HL-60 (cell line): ENCODE results near the gene KIF2A.

Experiments used
- DNase-seq, 2 experiments: peaks; one replicate each; pipeline ENCODE4 v3.0.0-alpha.2; 2010 to 2020; ENCODE audit warnings: low read depth in 1 of 2, low spot score in 1 of 2
- H3K27ac ChIP-seq: fragments of 250-450 bp; sonication (Bioruptor Pico); replicated peaks from 2 replicates; pipeline ENCODE4 v1.5.1; 2020; ENCODE audit warnings: mild to moderate bottlenecking, moderate library complexity
- H3K27me3 ChIP-seq: fragments of 250-450 bp; sonication (Bioruptor Pico); 2 replicates; pipeline ENCODE4 v1.5.1; 2021; ENCODE audit warnings: mild to moderate bottlenecking, moderate library complexity; ENCODE audit not compliant: insufficient read depth, poor library complexity, severe bottlenecking
- H3K4me3 ChIP-seq: replicated peaks from 2 replicates; pipeline ENCODE4 v1.5.1; 2011; ENCODE audit warnings: mild to moderate bottlenecking, control low read depth, low read length; ENCODE audit not compliant: insufficient read depth
- GABPA ChIP-seq: IDR thresholded peaks from 2 replicates; pipeline ENCODE4 v1.6.1; 2012; ENCODE audit warnings: low read depth
- POLR2AphosphoS5 ChIP-seq: IDR thresholded peaks from 2 replicates; pipeline ENCODE4 v1.6.1; 2012; ENCODE audit warnings: low read depth
- REST ChIP-seq: IDR thresholded peaks from 2 replicates; pipeline ENCODE4 v1.6.1; 2012; ENCODE audit warnings: low read depth; ENCODE audit not compliant: insufficient replicate concordance
- SPI1 ChIP-seq: IDR thresholded peaks from 2 replicates; pipeline ENCODE4 v1.6.1; 2012; ENCODE audit warnings: low read depth, mild to moderate bottlenecking, borderline replicate concordance
- TF ChIP-seq, protein P1 (sequence below): IDR thresholded peaks from one replicate; pipeline ENCODE4 v1.5.1; 2011; ENCODE audit warnings: low read length, control low read depth, inconsistent platforms; ENCODE audit not compliant: insufficient read depth

The KIF2A gene

GRCh38 chr5:62314213-62314830, 8.3 kb downstream of the KIF2A start:
- Histone ChIP-seq H3K27me3 (no peaks in the 10 kb centered on the region), H3K4me3 (no peak overlapping the region), H3K27ac (no peak overlapping the region)
- no peak for TF ChIP-seq REST
- no peak for DNase-seq

DNA sequence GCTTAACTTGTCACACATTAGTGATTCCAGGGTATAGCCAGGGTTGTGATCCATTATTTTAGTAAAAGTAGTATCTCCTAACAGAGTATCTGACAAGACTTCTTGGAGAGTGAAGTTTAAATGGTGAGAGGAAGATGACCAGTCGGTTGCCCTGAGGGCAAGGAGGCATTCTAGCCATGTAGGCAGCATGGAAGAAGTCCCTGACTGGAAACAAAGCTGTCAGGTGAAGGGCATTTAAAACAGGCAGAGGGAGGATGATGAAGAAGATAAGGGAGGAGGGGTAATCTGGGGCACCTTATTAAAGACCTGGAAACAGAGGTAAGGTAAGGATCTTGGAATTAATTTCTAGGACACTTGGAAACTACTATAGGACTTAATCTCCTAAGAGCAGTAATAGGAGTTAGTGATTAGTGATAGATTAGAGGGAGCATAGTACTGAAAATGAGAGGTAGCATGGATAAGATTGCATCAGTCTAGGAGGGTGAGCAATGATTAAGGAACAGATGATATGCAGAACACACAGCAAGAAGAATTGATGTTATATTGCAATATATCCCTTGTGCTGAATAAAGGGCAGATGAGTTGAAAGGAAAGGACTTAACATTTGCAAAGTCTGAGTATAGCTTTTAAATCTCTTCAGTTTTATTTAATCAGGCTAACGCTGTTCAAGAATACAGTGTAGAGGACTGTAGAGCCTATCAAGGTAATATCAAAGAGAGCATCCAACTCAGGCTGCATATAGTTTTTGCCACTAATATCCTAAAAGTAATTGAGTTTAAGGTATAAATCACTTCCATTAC, 9.6 kb downstream of the KIF2A start:
- Histone ChIP-seq H3K27ac (no peak overlapping the region), H3K27me3 (no peaks in the 10 kb centered on the region), H3K4me3 (no peak overlapping the region)
- no peak for TF ChIP-seq SPI1
- no peak for TF ChIP-seq GABPA
- TF ChIP-seq POLR2AphosphoS5: no peak
- TF ChIP-seq, protein P1, sequence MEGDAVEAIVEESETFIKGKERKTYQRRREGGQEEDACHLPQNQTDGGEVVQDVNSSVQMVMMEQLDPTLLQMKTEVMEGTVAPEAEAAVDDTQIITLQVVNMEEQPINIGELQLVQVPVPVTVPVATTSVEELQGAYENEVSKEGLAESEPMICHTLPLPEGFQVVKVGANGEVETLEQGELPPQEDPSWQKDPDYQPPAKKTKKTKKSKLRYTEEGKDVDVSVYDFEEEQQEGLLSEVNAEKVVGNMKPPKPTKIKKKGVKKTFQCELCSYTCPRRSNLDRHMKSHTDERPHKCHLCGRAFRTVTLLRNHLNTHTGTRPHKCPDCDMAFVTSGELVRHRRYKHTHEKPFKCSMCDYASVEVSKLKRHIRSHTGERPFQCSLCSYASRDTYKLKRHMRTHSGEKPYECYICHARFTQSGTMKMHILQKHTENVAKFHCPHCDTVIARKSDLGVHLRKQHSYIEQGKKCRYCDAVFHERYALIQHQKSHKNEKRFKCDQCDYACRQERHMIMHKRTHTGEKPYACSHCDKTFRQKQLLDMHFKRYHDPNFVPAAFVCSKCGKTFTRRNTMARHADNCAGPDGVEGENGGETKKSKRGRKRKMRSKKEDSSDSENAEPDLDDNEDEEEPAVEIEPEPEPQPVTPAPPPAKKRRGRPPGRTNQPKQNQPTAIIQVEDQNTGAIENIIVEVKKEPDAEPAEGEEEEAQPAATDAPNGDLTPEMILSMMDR: no peak
- no peak for TF ChIP-seq REST
- no peak for DNase-seq

- TF ChIP-seq REST: no peak
- TF ChIP-seq, protein P1: no peak
- TF ChIP-seq POLR2AphosphoS5: no peak
- no peak for TF ChIP-seq GABPA
- TF ChIP-seq SPI1: no peak
- no peak for DNase-seq
- no peaks in the 10 kb centered on the region for H3K27me3 ChIP-seq
- H3K4me3 ChIP-seq: no peak overlapping the region
- no peak overlapping the region for H3K27ac ChIP-seq
Measured at GRCh38 chr5:62316176-62316502, 10.1 kb downstream of the KIF2A start.
